ENCODE results near the gene MTX1. TPM values are rescaled to one million over a fixed set of nuclear protein-coding genes. Genes with fewer than 3 reads are reported as not detected.
"Not testable (repeated sequence)": the region's sequence is repeated elsewhere in the genome, so short reads cannot be mapped to it uniquely, and the experiment has no call there.

MTX1 gene
- polyA plus RNA-seq, 4 donors = 38.8 to 50.3 (median 42.0) TPM

DNA sequence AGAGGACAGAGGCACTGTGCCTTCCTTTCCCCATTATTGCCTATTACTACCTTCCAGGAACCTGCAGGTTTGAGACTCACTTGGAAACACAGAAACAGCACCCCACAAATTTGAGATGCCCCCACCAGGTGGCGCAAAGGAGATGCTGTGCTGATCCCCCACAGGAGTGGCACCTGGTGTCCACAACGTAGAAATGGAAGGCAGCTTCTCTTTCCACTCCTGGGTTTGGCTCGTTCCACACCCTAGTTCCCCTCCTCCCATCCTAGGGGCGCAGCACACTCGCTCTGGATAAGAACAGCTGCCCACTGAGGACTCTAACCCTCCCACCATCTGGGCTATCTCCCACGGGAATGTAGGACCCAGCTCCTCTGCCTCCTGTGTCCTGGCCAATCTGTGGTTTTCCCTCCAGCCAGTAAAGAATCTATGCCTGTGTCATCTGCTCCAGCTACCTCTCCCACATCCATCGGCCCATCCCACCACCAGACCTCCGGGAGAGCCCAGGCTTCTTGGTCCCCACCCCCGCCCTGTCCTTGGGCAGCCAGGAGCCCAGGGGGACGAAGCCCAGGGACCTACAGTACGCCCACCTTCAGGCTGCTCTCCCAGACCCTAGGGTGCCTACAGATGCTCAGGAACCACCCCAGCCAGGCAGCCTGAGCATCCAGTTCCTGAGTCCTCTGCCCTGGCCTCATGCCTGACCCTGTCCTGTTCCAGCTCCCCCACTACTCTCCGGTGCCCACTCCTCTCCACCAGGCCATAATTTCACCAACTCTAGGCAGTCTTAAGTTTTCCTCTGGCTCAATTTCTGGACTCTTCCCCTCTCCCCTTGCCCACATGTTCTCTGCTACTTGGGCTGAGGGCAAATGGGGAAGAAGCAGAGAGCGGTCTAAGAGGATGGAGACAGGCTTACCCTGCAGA lies 1.3 kb upstream of the MTX1 start:
- DNase-seq (ENCODE audit: low read depth in 4 of 4, low spot score in 3 of 4) = peak in 1 of 4 donors; percentile 76

DNA sequence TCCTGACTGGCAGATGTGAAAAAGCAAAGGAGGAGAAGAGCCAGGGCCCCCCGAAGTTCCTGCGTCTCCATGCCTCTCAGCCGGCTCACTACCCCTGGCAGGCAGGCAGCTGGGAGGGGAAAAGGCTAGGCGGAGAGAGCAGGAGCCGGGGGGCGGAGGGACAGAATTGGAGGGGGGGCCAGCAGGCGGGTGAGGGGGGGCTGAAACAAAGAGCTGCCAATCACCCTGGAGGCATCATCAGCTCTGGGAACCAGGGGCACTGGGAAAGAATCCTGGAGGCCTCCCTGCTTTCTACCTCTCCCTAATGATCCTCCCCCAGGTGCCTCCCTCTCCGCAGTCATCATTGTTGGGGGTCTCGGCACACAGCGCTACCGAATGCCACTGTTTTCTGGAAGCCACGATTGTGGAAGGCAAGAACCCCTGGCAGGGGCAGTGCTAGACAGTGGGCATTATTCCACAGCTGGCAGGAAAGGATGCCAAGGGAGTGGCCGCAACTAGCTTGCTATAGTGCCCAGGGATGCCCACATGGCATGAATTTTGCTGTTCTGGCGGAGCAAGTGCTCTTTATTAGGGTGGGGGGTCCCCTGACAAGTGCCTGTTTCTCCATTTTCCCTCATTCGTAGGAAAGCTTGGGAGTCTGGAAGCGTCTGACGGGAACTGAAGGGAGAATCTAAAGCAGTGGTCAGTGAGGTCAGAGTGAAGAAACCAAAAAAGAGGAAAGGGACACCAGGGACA lies 522 bp upstream of the MTX1 start, which contains the start of gene THBS3:
Gene THBS3 (minus strand): TSS at position 92 of the 735 bp plus-strand sequence. CDS start 21 bp downstream, at position 71.
- no peak for DNase-seq (ENCODE audit: low read depth in 4 of 4, low spot score in 3 of 4)

DNA sequence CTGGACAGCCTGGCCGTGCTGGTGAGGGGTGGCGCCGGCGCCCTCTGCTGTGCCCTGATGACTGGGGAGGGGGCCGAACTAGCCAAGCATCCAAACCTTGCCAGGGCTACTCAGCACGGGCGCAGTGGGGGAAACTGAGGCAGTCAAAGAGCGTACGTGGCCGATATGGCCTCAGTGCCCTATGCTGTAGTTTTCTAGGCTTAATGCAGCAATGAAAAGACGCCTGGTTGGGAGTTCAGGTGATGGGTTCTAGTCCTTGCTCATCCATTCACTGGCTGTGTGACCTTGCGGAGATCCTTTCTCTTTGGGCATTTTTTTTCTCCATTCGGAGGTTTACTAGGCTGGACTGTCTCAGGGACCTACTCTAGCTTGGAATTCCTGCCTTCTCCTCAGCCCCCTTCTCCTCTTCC lies 822 bp downstream of the MTX1 start:
- no peak for DNase-seq (ENCODE audit: low read depth in 4 of 4, low spot score in 3 of 4)

DNA sequence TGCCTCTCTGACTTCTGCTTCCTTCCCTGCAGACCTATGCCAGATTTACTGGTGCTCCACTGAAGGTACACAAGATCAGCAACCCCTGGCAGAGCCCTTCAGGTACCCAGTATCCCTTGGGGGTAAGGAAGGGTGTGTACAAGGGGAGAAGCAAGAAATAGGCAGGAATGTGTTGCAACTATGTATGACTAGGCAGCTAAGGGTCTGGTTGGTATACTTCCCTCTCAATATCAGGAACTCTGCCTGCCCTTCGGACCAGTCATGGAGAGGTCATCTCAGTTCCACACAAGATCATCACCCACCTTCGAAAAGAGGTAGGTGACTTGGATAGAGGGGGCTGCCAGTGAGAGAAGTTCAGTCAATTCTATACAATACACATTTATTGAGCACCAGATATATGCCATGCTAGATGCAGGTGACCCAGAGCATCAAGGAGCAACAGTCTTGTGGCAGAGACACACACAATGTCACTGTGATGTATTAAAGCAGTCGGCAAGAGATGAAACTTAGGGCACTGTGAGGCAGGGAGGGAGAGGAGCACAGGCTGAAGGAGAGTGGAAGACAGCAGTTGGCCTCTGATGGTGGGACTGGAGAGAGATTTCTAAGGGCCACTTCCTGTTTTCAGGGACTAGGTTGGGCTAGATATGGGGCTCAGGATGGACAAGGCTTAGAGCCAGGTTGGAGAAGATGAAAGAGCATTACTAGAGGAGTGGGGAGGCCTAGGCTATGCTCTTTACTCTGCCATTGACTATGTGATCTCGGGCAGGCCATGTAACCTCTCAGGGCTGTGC lies 2.0 kb downstream of the MTX1 start:
- no peak for DNase-seq (ENCODE audit: low read depth in 4 of 4, low spot score in 3 of 4)

DNA sequence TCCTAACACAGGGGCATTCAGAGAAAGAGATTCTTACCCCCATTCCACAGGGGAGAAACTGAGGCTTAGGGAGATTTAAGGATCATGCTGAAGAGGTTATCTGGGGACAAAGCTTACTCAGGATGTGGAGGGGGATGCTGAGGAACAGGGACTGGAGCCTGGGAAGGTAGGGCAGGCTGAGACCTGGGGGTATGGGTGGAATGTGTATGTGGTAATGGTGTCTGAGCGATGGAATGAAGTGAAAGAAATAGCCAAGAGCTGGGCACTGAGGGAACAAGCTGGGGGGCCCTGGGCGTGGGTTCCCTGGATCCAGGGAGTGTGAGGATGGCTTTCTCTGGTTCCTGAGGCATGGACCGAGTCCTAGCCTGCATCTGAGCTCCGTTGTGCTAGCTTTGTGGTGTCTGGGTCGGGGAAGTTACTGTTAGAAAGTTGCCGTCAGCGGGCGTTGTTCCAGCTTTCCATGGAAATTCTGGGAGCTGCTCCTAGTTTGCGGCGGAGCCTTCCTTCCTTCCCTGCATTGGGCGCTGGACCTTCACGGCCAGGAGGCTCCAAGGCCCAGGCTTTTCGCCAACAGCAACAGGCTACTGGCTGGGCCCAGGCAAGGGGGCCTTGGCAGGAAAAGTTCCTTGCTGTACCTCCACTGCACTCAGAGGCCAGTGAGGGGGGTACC lies 3.0 kb downstream of the MTX1 start:
- not testable (repeated sequence) for DNase-seq (ENCODE audit: low read depth in 4 of 4, low spot score in 3 of 4)

DNA sequence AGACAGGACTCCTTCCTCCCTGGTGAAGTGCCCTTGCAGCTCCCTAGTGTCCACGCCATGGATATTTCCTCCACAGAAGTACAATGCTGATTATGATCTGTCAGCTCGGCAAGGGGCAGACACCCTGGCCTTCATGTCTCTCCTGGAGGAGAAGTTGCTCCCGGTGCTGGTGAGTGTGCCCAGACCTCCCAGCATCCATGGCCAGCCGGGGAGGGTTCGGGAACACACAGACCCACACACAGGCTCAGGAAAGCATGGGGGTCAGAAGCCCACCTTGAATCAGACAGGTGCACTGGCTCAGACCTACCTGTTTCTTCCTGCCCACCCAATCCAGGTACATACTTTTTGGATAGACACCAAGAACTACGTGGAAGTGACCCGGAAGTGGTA lies 3.6 kb downstream of the MTX1 start:
- DNase-seq (ENCODE audit: low read depth in 4 of 4, low spot score in 3 of 4) = not testable (repeated sequence)

DNA sequence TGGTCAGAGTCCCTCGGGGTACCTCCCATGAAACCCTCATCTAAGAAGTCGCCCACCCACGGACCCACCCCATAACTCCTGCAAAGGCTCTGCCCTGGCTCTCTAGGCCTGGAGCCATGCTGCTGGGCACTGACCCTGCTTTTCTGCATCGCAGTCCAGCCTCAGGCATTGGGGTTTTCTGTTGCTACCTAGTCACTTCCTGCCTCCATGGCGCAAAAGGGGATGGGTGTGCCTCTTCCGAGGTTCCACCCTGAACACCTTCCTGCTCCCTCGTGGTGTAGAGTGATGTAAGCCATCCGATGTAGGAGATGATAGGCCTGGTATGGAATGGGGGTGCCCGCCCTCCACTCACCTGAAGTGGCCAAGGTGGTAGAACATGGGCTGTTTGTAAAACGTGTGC lies 6.2 kb downstream of the MTX1 start:
- DNase-seq (ENCODE audit: low read depth in 4 of 4, low spot score in 3 of 4) = not testable (repeated sequence)

DNA sequence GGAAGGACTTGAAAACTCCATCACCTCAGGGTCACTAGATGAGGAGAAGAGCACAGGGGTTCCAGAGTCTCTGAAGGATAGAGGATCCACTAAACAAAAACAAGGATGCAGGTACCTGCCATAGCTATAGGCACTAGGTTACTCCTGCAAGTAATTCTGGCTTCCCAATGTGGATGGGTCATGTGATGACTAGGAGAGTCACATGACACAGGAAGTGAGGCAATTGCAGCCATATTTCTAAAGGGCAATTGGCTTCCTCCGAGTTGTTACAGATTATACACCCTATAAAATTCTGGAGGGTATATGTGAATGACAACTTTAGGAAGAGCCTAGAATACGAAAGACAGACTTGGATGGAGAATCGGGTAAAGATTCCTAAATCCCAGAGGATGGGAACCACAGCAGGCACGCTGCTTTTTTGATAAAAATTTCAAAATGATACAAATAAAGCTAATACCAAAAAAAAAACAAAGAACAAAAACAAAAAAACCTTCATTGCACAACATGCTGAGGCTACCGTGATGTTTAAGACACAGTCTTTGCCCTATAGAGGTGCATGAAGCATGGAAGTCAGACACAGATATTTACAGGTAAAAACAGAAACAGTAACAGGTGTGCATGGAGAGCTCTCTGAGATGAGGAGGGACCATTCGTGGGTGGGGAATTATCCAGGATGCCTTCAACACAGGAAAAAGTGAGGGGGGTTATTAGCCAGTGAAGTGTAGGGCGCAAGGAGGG lies 10.5 kb downstream of the MTX1 start:
- DNase-seq (ENCODE audit: low read depth in 4 of 4, low spot score in 3 of 4) = no peak

DNA sequence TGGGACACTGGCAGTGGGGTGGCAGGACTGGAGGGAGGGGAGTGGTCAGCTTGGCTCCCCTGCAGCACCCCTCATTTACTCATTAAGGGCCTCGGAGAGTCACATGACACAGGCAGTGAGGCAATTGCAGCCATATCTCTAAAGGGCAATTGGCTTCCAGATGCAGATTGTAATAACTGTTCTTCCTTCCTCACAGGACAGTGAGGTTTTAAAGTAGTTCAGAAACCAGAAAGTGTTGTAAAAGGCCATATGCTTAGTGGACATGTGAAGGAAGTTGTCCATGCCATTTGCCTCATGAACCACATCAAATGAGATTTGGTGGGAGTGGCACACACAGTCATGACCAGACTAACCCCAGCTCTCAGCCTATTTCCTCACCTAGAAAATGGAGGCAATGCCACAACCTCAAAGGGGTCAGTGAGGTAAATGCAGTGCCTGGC lies 11.1 kb downstream of the MTX1 start:
- no peak for DNase-seq (ENCODE audit: low read depth in 4 of 4, low spot score in 3 of 4)

DNA sequence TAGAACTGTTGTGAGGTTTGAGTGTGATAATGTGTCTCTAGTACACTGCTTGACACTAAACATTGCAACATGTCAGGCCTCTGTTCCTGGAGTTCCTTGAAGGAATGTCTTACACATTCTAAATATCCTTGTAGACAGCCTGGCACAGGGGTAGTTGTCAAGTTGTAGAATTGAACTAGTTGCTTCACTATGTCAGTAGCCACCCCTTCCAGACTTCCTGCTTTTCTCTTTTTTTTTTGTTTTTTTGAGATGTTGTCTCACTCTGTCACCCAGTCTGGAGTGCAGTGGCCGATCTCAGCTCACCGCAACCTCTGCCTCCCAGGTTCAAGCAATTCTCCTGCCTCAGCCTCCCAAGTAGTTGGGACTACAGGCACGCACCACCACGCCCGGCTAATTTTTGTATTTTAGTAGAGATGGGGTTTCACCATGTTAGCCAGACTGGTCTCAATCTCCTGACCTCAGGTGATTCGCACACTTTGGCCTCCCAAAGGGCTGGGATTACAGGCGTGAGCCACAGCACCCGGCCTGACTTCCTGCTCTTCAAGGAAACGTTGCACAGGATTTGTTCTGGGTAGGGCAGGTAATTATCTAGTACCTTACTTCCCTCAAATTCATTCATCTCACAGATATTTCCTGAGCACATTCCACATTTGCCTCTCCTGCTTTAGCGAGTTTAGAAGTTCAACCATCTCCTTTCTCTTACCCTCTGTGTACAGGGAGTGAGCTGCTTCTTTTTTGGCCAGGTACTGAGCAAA lies 11.9 kb downstream of the MTX1 start:
- DNase-seq (ENCODE audit: low read depth in 4 of 4, low spot score in 3 of 4) = not testable (repeated sequence)

DNA sequence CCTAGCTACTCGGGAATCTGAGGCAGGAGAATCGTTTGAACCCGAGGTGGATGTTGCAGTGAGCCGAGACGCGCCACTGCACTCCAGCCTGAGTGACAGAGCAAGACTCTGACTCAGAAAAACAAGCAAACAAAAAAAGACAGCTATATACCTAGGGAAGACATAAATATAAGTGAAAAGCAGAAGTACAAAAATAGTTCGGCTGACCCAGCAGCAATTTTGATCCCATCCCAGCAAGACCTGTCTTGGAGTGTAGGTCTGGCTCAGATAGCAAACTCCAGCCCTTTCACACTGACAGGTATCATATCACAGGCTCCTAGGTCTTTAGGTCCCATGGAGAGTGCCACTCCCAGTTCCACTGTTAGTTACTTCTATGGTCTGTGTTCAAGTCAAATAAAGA lies 14.6 kb downstream of the MTX1 start:
- no peak for DNase-seq (ENCODE audit: low read depth in 4 of 4, low spot score in 3 of 4)

DNA sequence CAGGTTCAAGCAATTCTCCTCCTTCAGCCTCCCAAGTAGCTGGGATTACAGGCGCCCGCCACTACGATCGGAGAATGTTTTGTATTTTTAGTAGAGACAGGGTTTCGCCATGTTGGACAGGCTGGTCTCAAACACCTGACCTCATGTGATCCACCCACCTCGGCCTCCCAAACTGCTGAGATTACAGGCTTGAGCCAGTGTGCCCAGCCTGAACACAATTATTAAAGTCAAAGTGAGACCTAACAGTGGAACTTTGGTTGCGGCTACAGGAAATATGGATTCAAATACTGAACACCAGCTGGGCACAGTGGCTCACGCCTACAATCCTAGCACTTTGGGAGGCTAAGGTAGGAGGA lies 16.9 kb downstream of the MTX1 start:
- DNase-seq (ENCODE audit: low read depth in 4 of 4, low spot score in 3 of 4) = not testable (repeated sequence)

DNA sequence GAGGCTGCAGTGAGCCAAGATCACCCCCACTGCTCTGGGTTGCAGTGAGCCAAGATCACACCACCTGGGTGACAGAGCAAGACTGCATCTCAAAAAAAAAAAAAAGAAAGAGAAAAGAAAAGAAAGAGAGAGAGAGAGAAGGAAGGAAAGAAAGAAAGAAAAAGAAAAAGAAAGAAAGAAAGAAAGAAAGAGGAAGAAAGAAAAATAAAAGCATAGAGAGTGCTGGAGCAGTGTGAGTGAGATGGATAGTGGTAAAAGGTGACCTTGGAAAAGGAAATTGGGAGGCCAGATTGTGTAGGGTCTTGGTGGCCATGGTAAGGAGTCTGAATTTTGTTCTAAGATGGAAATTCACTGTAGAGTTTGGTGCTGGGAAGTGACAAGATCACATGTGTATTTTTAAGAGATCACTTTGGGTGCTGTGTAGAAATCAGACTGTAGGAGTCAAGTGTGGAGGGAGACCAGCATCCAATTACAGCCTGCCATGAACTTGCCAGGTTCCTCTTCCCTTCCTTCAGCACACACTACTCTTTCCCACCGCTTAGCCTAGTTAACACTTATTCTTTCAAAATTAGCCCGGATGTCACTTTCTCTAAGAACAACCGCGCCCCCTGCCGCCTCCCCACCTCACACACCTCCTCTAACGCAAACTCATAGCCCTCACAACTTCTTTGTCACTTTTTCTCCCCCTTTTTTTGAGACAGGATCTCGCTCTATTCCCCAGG lies 17.9 kb downstream of the MTX1 start:
- no peak for DNase-seq (ENCODE audit: low read depth in 4 of 4, low spot score in 3 of 4)

DNA sequence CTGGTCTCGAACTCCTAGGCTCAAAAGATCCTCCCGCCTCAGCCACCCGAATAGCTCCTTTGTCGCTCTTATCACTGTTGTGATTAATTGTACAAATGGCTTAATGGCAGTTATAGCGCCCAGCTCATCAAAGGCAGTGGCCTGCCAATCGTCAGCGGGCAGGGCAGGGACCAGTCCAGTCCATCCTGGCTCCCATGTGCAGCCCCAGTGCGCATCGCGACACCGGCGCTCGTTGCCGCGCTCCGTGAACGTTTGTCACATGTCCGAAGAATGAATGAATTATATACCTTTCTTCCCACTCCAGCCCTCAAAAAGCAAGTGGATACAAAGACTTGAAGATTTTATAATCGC lies 18.4 kb downstream of the MTX1 start:
- DNase-seq (ENCODE audit: low read depth in 4 of 4, low spot score in 3 of 4) = no peak

DNA sequence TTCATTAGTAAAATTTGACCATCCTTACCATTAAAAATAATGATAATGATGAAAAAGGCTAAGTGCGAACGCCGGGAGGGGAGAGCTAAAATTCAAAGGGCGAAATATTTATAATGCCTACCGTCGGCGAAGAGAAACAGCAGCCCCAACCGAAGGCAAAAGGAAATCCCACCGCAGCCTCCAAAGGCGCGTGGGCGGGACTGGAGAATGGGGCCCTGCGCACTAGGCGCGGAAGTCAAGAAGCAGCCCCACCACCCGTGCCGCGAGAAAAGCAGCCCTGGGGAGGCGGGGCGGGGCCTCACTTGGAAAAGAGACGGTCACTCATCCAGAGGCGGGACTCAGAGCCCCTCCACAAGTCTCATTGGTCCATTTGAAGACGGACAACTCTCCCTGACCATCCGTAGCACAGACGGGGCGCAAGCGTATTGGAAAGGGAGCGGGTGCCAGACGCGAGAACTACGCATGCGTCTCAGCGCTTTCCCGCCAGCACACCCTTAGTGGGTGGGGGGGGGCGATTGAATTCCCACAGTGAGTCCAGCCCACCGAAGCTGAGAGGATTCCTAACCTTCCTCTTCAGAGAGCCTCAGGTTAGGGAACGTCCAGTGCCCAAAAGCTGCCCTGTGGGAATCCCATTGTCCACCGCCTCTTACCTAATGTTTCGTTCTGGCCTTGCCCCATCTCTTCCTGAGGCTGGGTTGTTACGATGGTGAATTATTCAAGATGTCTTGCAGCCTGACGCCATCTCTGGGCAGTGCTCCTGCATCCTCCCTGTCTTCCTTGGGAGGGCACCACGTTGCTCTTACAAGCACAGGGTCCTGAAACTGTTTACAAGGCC lies 19.0 kb downstream of the MTX1 start:
- peak; percentile 97 to 99 (median 98) for DNase-seq (ENCODE audit: low read depth in 4 of 4, low spot score in 3 of 4)

DNA sequence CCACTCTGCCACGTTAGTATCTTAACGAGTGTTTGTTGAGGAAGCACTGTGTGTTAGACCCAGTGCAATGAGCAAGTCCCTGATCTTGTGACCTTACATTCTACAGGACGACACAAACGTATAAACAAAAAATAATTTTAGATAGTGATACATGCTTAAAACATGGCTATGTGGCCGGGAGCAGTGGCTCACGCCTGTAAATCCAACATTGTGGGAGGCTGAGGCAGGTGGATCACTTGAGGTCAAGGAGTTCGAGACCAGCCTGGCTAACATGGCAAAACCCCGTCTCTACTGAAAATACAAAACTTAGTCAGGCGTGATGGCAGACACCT lies 19.6 kb downstream of the MTX1 start:
- DNase-seq (ENCODE audit: low read depth in 4 of 4, low spot score in 3 of 4) = no peak

DNA sequence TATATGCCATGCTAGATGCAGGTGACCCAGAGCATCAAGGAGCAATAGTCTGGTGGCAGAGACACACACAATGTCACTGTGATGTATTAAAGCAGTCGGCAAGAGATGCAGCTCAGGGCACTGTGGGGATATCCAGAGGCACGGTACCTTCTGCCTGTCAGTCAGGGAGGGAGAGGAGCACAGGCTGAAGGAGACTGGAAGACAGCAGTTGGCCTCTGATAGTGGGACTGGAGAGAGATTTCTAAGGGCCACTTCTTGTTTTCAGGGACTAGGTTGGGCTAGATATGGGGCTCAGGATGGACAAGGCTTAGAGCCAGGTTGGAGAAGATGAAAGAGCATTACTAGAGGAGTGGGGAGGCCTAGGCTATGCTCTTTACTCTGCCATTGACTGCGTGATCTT lies 22.8 kb downstream of the MTX1 start:
- DNase-seq (ENCODE audit: low read depth in 4 of 4, low spot score in 3 of 4) = not testable (repeated sequence)

Measured in right renal pelvis (tissue), 4 donors.